Measurements from ENCODE around the gene ZNF286A. TPM values are rescaled to one million over a fixed set of nuclear protein-coding genes. Genes with fewer than 3 reads are reported as not detected.
"Not testable (repeated sequence)": the region's sequence is repeated elsewhere in the genome, so short reads cannot be mapped to it uniquely, and the experiment has no call there.

ZNF286A gene
- total RNA-seq (ENCODE audit: low replicate concordance) = 46.1 and 86.1 TPM in 2 replicates
- long read RNA-seq, full-length matches to known transcripts = 14 of 26 reads
- long read RNA-seq, partial matches to known transcripts = 7 of 26 reads
- long read RNA-seq, other reads (novel, unspliced or antisense) = 5 of 26 reads

DNA sequence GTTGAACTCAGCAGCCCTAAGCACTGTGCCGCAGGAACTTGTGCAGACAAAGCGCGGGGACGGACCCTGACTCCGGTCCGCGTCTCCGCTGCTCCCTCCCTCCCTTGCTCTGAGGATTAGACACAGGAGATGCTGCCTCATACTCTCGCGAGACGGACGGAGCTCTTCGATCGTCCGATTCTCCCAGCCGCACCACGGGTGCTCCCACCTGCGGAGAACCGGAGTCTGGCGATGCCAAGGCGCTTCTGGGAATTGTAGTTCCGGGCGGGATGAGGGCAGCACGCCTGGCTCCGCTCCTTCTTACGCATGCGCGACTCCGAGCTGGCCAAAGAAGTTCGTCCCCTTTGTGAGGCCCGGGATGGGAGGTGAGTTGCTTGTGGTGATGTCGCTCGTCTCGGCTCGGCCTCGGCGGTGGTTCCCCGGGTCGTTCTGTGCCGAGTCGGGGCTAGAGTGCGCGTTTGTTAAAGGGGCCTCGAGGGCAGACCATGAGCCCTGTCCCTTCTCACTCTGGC lies at the start of gene ZNF286A:
Gene ZNF286A, plus strand, starts transcription at position 340 of the 512 bp plus-strand sequence. CDS start 578 bp downstream, outside the sequence.
- Mint-ChIP-seq H3K36me3 (peaks cover 11% of the 10 kb centered on the region), H3K4me3 (peak within 1 kb of the TSS; percentile 95), H3K27ac (peak within 1 kb of the TSS; percentile 85)
- H3K27me3 Mint-ChIP-seq; H3K4me1 Mint-ChIP-seq (ENCODE audit: unreplicated experiment); H3K9me3 Mint-ChIP-seq: not testable (repeated sequence)
- DNase-seq (ENCODE audit: extremely low spot score, unreplicated experiment) = peak; percentile 100

DNA sequence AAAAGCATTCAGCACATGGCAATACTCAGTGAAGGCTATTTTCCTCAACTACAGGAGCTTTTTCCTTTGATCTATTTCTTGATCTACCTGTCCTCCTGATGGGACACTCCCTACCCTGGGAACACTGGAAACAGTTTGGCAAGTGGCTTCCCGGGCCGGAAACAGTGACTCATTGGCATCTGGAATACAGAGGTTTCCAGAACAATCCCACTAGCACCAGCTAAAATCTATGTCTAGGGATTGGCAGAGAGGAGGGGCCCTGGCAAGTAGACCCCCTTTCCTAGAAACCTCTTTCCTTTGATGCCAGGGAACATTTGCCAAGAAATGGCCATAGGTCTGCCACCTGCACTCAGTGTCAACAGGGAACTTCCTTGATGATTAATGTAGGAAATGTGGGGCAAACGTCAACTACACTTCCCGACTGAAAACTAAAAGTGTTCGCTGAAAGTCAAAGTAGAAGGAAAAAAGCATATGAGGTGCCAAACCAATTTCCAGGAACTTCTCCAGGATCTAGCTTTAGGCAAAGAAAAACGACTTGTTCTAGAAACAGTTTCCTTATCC lies 49.6 kb upstream of the ZNF286A start:
- TF ChIP-seq, protein P1, sequence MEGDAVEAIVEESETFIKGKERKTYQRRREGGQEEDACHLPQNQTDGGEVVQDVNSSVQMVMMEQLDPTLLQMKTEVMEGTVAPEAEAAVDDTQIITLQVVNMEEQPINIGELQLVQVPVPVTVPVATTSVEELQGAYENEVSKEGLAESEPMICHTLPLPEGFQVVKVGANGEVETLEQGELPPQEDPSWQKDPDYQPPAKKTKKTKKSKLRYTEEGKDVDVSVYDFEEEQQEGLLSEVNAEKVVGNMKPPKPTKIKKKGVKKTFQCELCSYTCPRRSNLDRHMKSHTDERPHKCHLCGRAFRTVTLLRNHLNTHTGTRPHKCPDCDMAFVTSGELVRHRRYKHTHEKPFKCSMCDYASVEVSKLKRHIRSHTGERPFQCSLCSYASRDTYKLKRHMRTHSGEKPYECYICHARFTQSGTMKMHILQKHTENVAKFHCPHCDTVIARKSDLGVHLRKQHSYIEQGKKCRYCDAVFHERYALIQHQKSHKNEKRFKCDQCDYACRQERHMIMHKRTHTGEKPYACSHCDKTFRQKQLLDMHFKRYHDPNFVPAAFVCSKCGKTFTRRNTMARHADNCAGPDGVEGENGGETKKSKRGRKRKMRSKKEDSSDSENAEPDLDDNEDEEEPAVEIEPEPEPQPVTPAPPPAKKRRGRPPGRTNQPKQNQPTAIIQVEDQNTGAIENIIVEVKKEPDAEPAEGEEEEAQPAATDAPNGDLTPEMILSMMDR (conservative IDR thresholded peaks at IDR 0.05) = no peak
- Mint-ChIP-seq H3K27ac (peak overlapping the region; percentile 96), H3K27me3 (no peaks in the 10 kb centered on the region), H3K4me3 (peak overlapping the region; percentile 84), H3K36me3 (peaks cover 8% of the 10 kb centered on the region), H3K9me3 (no peaks in the 10 kb centered on the region), H3K4me1 (ENCODE audit: unreplicated experiment) (peaks cover 47% of the 10 kb centered on the region)
- no peak for DNase-seq (ENCODE audit: extremely low spot score, unreplicated experiment)

GRCh38 chr17:15650741-15651582 lies 48.6 kb upstream of the ZNF286A start:
- H3K36me3 Mint-ChIP-seq = peaks cover 4% of the 10 kb centered on the region
- H3K9me3 Mint-ChIP-seq = no peaks in the 10 kb centered on the region
- TF ChIP-seq, protein P1 (conservative IDR thresholded peaks at IDR 0.05) = no peak
- H3K27ac Mint-ChIP-seq = peak overlapping the region; percentile 96
- no peak for DNase-seq (ENCODE audit: extremely low spot score, unreplicated experiment)
- H3K27me3 Mint-ChIP-seq = no peaks in the 10 kb centered on the region
- H3K4me1 Mint-ChIP-seq (ENCODE audit: unreplicated experiment) = peaks cover 45% of the 10 kb centered on the region
- H3K4me3 Mint-ChIP-seq = peak overlapping the region; percentile 84

GRCh38 chr17:15651583-15652110 lies 47.9 kb upstream of the ZNF286A start:
- Mint-ChIP-seq H3K27me3 (no peaks in the 10 kb centered on the region), H3K9me3 (no peaks in the 10 kb centered on the region), H3K4me3 (peak overlapping the region; percentile 84), H3K36me3 (peaks cover 7% of the 10 kb centered on the region), H3K4me1 (ENCODE audit: unreplicated experiment) (peaks cover 51% of the 10 kb centered on the region), H3K27ac (peak overlapping the region; percentile 96)
- DNase-seq (ENCODE audit: extremely low spot score, unreplicated experiment) = peak; percentile 83
- TF ChIP-seq, protein P1 (conservative IDR thresholded peaks at IDR 0.05) = no peak

DNA sequence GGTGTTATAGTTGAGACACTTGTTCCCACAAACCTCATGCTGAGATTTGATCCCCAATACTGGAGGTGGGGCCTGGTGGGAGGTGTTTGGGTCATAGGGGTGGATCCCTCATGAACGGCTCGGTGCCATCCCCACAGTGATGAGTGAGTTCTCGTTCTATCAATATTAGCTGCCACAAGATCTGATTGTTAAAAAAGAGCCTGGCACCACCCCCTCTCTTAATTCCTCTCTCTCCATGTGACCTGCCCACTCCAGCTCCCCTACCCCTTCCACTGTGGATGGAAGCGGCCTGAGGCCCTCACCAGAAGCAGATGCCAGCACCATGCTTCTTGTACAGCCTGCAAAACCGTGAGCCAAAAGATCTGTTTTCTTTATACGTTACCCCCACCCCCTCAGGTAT lies 46.6 kb upstream of the ZNF286A start:
- no peak for DNase-seq (ENCODE audit: extremely low spot score, unreplicated experiment)
- H3K4me3 Mint-ChIP-seq = no peak overlapping the region
- H3K4me1 Mint-ChIP-seq (ENCODE audit: unreplicated experiment) = peaks cover 56% of the 10 kb centered on the region
- peaks cover 7% of the 10 kb centered on the region for H3K36me3 Mint-ChIP-seq
- TF ChIP-seq, protein P1 (conservative IDR thresholded peaks at IDR 0.05) = no peak
- no peaks in the 10 kb centered on the region for H3K9me3 Mint-ChIP-seq
- no peaks in the 10 kb centered on the region for H3K27me3 Mint-ChIP-seq
- H3K27ac Mint-ChIP-seq = peak overlapping the region; percentile 68

GRCh38 chr17:15654401-15654800 lies 45.2 kb upstream of the ZNF286A start:
- H3K4me1 Mint-ChIP-seq (ENCODE audit: unreplicated experiment) = peaks cover 47% of the 10 kb centered on the region
- H3K36me3 Mint-ChIP-seq; DNase-seq (ENCODE audit: extremely low spot score, unreplicated experiment); H3K27me3 Mint-ChIP-seq; H3K9me3 Mint-ChIP-seq: not testable (repeated sequence)
- H3K27ac Mint-ChIP-seq = peak overlapping the region; percentile 89
- H3K4me3 Mint-ChIP-seq = peak overlapping the region; percentile 62
